Type B pancreatic cell (in vitro differentiated cells): ENCODE data around the gene CSF3. TPM values are rescaled to one million over a fixed set of nuclear protein-coding genes. Genes with fewer than 3 reads are reported as not detected.

ENCODE experiments used
- DNase-seq: peaks from one replicate; pipeline ENCODE4 v3.0.0; 2021; ENCODE audit warnings: mixed read lengths; ENCODE audit not compliant: unreplicated experiment; ENCODE audit errors: extremely low spot score
- H3K27ac Mint-ChIP-seq: 2 replicates; pipeline ENCODE4 v1.8.0; 2021; ENCODE audit warnings: mild to moderate bottlenecking, mixed read lengths
- H3K27me3 Mint-ChIP-seq: 2 replicates; pipeline ENCODE4 v1.8.0; 2021; ENCODE audit warnings: mixed read lengths
- H3K36me3 Mint-ChIP-seq: 2 replicates; pipeline ENCODE4 v1.8.0; 2021; ENCODE audit warnings: mixed read lengths
- H3K4me1 Mint-ChIP-seq: one replicate; pipeline ENCODE4 v1.8.0; 2021; ENCODE audit warnings: mixed read lengths; ENCODE audit not compliant: unreplicated experiment
- H3K4me3 Mint-ChIP-seq: 2 replicates; pipeline ENCODE4 v1.8.0; 2021; ENCODE audit warnings: mild to moderate bottlenecking, mixed read lengths
- H3K9me3 Mint-ChIP-seq: 2 replicates; pipeline ENCODE4 v1.8.0; 2021; ENCODE audit warnings: mixed read lengths
- CTCF ChIP-seq: fragments of 200-600 bp; sonication (generic); conservative IDR thresholded peaks from 2 replicates; pipeline ENCODE4 v1.5.0; 2021; ENCODE audit warnings: antibody characterized with exemption, mild to moderate bottlenecking
- total RNA-seq: library from RNA; stranded (reverse); gene quantifications from 2 replicates; pipeline ENCODE4 v1.2.1, GENCODE V29; 2021; ENCODE audit warnings: low replicate concordance

CSF3 gene
- total RNA-seq, 1 donor from 2014 or later: not detected

DNA sequence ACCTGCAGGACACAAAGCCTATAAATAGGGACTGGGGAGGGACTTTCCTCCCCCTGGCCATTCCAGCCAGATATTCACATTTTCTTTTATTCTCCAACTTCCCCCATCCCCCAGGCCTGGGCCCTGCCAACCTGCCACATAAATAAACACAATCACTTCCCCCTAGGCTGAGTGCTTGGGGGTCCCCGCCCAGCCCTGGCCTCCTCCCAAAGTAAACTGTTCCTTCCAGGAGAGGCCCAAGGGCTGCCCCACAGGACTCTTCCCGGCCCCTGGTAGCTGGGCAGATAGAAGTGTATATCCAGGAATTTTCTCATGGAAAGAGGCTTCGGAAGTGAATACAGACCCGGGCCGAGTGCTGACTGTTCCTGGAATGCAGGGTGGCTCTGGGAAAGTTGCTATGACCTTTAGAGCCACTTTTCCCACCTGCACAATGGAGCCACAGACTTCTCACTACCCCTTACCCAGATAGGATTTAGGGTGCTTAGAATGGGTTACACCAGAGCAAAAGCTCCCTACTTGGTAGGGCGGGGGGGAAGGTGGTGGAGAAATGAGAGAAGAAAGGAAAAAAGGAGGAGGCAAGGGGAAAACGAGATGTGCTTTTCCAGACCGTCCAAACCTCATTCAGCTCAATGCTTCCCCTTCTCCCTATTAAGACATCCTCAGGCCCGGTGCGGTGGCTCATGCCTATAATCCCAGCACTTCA is 8.5 kb downstream of the CSF3 start:
- Mint-ChIP-seq H3K4me3 (no peak overlapping the region), H3K27ac (no peak overlapping the region), H3K36me3 (peaks cover 11% of the 10 kb centered on the region), H3K4me1 (peaks cover 13% of the 10 kb centered on the region), H3K9me3 (no peaks in the 10 kb centered on the region), H3K27me3 (no peaks in the 10 kb centered on the region)
- DNase-seq: no peak
- no peak for TF ChIP-seq CTCF

GRCh38 chr17:40024901-40025300 is 9.7 kb downstream of the CSF3 start:
- H3K27me3 Mint-ChIP-seq: no peaks in the 10 kb centered on the region
- H3K27ac Mint-ChIP-seq: no peak overlapping the region
- DNase-seq: no peak
- H3K36me3 Mint-ChIP-seq: peaks cover 15% of the 10 kb centered on the region
- TF ChIP-seq CTCF: no peak
- no peak overlapping the region for H3K4me3 Mint-ChIP-seq
- peaks cover 8% of the 10 kb centered on the region for H3K4me1 Mint-ChIP-seq
- H3K9me3 Mint-ChIP-seq: no peaks in the 10 kb centered on the region

- Mint-ChIP-seq H3K9me3 (no peaks in the 10 kb centered on the region), H3K27ac (no peak overlapping the region), H3K4me1 (peaks cover 8% of the 10 kb centered on the region), H3K4me3 (no peak overlapping the region), H3K27me3 (no peaks in the 10 kb centered on the region), H3K36me3 (peaks cover 15% of the 10 kb centered on the region)
- no peak for DNase-seq
- no peak for TF ChIP-seq CTCF
Observed at GRCh38 chr17:40025559-40025958, 10.3 kb downstream of the CSF3 start.

DNA sequence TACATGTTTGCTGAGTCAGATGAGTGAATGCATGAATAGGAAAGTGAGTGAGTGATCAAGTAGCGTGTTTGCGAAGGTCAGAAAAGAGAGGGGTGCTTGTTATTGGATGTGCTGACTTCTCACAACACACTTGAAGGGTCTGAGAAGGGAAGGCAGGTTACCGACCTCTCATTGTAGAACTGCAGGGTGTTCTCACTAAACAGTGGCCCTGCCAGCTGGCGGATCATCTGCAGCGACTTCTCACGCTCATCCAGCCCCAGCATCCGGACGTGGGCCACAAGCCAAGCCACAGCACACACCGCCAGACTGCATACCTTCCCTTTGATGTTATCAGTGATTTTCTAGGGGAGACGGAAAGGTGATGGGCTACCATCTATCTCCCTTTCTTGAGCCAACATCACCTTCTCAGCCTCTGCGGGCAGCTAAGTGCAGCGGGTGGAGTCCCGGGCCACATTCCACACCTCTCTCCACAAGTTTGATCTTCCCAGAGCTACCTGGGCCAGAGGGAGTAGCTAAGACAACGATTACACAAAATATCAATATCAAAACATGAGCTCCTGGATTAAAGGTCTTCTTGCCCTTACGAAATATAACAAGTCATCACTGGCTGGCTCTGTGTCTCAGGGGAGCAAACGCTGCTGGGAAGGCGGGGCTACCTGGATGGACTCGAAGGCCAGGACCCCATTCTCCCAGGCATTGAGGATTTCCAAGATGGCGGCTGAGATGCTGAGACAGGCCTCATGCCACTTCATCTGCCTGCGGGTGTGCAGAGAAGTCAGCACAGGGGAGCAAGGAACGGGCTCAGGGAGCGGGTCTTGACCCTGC is 11.0 kb downstream of the CSF3 start:
- DNase-seq: no peak
- TF ChIP-seq CTCF: no peak
- Mint-ChIP-seq H3K4me3 (no peak overlapping the region), H3K9me3 (no peaks in the 10 kb centered on the region), H3K27me3 (no peaks in the 10 kb centered on the region), H3K4me1 (peaks cover 8% of the 10 kb centered on the region), H3K27ac (no peak overlapping the region), H3K36me3 (peaks cover 17% of the 10 kb centered on the region)

DNA sequence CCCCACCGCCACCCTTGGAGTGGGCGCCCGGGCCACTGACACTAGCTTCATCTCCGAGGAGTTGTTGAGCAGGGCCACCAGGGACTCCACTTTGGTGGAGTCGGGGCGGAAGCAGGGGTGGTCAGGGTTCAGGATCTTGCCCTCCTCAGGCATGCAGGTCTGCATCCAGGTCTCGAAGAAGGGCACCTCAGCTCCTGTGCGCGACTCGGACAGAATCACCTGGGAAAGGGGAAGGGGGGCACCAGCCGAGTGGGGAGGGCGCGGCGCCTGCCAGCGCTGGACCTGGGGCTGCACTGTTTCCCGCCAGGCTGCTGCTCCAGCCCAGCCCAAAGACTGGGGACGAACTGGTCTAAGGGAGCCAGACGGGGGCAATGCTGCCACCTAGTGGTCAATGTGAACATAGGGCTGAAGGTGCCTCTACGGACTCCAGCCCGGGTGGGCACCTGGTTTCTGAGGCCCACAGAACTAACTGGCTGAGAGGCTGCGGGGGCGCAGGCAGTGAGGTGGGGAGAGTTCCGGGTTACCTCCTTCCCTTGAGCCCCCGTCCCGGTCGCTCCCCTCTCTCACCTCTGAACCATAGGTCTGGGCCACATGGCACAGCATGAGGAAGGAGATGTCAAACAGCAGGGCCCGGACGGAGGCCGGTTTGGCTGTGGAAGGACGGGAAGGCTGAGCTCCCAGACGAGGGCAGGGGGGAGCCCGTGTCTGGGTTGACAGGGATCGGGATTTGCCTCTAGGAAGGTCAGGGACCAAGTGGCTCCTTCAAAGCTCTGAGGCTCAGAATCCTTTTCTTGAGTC is 11.8 kb downstream of the CSF3 start:
- peak; percentile 97 for TF ChIP-seq CTCF
- no peak overlapping the region for H3K4me3 Mint-ChIP-seq
- peaks cover 17% of the 10 kb centered on the region for H3K36me3 Mint-ChIP-seq
- peaks cover 8% of the 10 kb centered on the region for H3K4me1 Mint-ChIP-seq
- H3K27me3 Mint-ChIP-seq: no peaks in the 10 kb centered on the region
- H3K27ac Mint-ChIP-seq: no peak overlapping the region
- no peaks in the 10 kb centered on the region for H3K9me3 Mint-ChIP-seq
- peak; percentile 84 for DNase-seq
